Hair follicle dermal papilla cell (primary cell): ENCODE results near the gene PRPF8. TPM values are rescaled to one million over a fixed set of nuclear protein-coding genes. Genes with fewer than 3 reads are reported as not detected.

ENCODE experiments used
- small RNA-seq: library from RNA; depleted of rRNA; stranded (forward); fragments of <200 nt; gene quantifications from one replicate; pipeline ENCODE3, GENCODE V24; 2012
- total RNA-seq: library from RNA; depleted of rRNA; stranded (reverse); fragments of >200 nt; gene quantifications from 2 replicates; pipeline ENCODE4 v1.2.3, GENCODE V29; 2012

PRPF8 gene
- 137 and 162 TPM in 2 replicates for total RNA-seq

DNA sequence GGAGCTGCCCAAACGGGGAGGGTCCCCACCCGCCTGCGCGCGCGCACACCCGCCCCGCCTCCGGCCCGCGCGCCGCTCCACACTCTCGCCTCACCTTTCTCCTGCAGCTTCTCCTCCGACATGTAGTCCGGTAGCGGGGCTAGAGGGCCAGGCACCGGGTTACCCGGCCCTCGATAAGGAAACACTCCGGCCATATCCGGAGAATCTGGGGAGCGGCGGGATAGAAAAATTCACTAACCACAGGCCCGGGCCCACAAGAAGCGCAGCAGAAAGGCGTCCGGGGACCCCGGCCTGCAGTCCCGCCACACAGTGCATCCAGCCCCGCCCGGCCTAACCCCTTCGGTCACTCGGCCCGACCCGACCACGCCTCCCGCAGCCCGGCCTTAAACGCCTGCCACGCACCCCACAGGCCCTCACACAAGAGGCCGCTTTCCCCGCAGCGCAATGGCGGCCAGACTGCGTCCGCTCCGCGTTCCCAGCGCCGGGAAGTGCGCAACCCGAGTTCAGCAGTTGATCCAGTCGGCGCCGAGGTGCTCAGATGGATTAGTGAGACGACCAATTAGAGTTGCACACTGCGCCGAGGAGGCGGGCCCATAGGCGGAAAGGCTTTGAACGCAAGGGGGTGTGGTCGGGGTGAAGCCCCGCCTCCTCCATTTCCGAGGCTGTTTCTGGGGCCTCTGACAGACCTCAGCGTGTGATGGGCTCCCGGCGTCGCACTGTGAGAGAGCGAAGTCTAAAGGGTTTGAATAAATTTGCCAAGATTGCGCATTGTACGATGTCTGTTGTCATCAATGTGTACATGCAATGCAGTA, at the start of gene PRPF8:
Gene PRPF8 (minus strand): TSS at position 490 of the 812 bp plus-strand sequence. CDS start 296 bp downstream, at position 194.

DNA sequence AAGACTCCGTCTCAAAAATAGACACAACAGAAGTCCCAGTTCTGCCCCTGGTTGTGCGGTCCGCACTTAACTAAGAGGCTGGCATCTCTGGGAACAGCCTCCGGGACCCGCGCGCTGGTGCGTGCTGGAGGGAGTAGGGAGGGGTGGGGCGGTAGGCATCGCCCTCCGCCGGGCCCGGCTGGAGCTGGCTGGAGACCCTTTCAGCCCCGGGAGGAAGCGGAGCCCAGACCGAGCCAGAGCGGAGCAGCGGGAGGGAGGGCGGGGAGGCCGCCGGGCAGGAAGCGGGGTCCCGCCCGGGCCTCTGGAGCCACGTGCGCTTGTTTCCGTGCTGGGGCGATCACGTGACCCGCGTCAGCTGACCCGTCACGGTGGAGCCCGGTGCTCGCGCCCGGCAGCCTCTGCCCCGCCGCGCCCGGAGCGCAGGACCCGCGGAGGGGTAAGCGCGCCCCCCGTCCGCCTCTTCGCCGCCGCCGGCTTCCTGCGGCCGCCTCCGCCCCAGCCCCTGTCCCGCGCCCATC, 39.7 kb upstream of the PRPF8 start, which contains the start of gene WDR81:
Gene WDR81 (plus strand): TSS at position 354 of the 518 bp plus-strand sequence. CDS start 256 bp downstream, outside the sequence.

DNA sequence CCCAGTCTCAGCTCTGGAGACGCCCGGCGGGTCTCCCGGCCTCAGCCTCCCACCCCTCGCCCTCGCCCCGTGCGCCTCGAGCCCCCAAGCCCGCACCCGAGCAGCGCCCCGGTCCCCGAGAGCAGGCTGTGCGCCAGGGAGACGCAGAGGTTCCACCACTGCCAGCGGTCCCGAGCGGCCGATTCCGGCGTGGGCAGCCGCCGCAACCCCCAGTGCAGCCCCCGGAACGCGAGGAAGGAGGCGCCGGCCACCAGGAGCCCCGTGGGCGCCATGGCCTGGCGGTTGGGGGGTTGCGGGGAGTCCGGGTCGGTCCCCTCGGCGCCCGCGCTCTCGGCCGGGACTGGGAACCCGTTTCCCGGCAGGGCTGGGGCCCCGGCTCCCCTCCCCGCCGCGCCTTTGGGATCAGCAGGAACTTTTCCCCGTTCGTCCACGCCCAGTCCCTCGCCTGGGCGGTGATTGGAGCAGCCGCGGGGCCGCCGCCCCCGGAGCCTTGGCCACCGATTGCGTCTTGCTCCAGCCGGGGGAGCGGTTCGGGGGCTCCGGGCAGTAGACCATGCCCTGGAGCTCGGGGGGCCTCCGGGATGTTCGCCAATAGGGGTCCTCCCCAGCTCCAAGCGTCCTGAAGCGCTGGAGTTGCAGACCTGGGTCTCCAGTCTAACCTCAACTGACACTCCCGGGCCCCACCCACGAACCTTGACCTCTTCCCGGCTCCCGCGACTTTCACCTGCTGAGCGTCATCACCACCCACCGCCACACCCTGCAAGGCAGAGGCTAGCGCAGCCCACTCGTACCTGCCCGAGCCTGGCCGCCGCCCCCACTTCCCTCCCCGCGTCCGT, 25.5 kb upstream of the PRPF8 start, which contains the start of gene TLCD2:
Gene TLCD2 (minus strand): TSS at position 407 of the 836 bp plus-strand sequence. CDS start 135 bp downstream, at position 272.

DNA sequence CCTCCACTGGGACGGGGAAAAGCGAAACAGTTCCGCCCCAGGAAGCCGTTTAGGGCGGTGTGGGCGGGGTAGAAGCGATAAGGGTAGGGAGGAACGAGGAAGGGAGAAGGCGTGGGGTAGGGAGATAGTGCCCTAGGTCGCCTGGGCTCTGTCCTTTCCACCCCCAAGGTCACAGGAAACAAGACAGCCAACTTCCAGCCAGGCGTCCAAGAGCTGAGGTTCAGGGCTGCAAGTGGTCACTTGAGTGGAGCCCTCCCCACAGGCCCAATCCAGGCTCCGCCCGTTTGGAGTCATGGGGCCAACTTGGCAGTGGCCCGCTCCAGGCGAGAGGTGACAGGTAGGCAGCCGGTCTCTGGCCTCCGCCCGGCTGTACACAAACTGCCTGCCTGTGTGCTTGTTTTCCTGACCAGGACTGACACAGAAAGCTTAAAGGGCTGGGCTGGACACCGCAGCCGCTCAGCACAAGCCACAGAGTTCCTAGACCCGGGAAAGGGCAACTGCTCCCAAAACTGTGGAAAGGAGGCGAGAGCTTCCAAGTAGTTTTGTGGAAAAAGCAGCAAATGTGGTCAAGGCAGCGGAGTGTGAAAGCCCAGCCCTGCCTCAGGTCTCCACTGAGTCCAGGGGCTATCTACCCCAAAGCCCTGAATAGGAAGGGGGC, 34.7 kb downstream of the PRPF8 start, which contains the start of gene RILP:
Gene RILP (minus strand): TSS at position 23 of the 658 bp plus-strand sequence. CDS start 62 bp downstream, outside the sequence.

DNA sequence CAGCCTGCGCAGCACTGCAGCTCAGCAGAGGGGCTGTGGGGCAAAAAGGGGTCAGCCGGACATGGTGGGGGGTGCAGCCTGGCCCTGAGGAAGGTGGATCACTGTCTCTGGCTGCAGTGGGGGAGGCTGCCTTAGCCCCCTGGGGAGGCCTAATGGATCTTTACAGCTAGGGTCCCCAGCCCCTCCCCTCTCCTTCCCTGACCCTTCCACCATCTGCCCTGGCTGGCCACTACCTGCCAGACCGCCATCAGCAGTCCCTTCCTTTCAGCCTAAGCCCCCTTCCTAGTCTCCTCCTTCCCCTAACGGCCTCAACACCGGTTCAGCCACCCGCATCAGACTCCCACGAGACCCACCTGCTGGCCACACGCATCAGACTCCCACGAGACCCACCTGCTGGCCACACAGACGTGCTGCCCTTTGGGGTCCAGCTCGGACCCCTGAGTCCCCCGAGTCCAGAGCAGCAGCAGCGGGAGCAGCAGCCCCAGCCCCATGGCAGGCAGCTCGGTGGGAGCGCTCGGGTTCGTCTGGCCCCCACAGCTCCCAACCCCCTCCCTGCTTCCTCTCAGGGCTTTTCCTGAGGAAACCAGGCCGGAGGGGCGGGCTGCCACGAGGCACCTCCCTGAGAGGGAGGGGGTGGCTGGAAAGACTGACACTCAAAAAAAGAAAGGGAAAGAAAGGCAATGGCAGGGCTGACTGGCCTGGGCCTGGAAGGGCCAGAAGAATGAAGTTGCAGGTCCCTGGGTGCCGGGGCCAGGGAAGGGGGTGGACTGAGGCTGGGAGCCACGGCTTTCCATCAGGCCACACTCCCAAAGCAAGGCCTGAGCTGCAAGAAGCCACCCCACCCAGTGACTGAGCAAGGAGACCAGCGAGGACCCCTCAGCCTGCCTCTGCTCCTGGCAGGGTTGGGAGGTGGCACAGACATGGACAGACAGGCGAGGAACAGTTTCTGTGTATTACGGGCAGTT, 39.2 kb downstream of the PRPF8 start, which contains the start of gene SCARF1:
Gene SCARF1 (minus strand): TSS at position 526 of the 965 bp plus-strand sequence. CDS start 35 bp downstream, at position 491.

DNA sequence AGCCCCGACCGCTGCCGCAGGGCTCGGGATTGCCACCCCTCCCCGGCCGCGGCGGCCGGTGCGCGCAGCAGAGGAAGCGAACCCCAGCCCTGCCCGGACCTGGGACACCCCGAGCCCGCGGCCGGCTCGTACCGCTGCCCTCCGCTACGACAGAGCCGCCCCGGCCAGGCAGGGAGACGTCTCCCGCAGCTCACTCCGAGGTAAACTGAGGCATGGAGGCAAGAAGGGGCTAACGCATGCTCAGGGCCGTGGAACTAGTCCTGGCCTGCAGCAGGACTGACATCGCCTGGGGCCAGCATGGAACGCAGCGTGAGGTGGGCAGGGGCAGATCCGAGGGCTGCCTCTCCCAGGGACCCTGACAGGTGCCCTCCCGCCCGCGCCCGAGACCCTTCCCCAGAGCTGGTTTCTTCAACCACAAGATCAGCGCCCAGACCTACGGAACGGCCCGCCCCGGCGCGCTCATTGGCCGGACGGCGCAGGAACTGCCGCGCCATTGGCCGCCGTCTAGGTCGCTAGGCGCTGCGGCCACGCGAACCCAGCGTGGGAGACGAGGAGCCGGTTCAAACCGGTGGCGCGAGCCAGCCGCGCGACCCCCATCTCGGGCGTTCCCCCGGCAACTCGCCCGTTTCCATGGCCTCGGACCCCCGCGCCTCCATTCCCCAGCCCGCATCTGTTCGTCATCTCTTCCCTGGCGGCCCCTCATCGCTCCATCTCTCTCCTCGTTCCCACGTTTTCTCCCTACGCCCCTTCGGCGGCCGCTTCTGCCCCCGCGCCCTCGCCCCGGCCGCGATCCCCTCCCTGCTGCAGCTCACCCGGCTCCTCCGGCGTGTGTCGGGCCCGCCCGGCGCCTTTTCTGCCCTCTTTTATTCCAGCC, 56.4 kb downstream of the PRPF8 start, which contains the start of gene SLC43A2:
Gene SLC43A2 (minus strand): TSS at position 853 of the 874 bp plus-strand sequence. CDS start 960 bp downstream, outside the sequence.

Small RNA genes within 50 kb of the gene (small RNA-seq; reads per million reads assigned to genes)
- not detected for gene RN7SL105P

Other genes with a start within 250 kb of the PRPF8 start
- gene CRK, start 228.6 kb downstream of the PRPF8 start, total RNA-seq = 100 and 125 TPM in 2 replicates
- gene MYO1C, start 192.2 kb downstream of the PRPF8 start, total RNA-seq = 335 and 338 TPM in 2 replicates
- 50.2 and 55.8 TPM in 2 replicates for gene INPP5K, start 168.3 kb downstream of the PRPF8 start, total RNA-seq
- gene PITPNA, start 122.1 kb downstream of the PRPF8 start, total RNA-seq = 23.2 and 25.6 TPM in 2 replicates
- 6.0 and 8.5 TPM in 2 replicates for gene SLC43A2, start 56.0 kb downstream of the PRPF8 start, total RNA-seq
- 0.49 and 0.61 TPM in 2 replicates for gene SCARF1, start 39.1 kb downstream of the PRPF8 start, total RNA-seq
- gene RILP, start 35.0 kb downstream of the PRPF8 start, total RNA-seq = 3.7 and 6.3 TPM in 2 replicates
- gene TLCD2, start 25.5 kb upstream of the PRPF8 start, total RNA-seq = 5.2 and 5.7 TPM in 2 replicates
- gene WDR81, start 39.8 kb upstream of the PRPF8 start, total RNA-seq = 35.8 and 39.6 TPM in 2 replicates
- gene SERPINF2, start 58.0 kb upstream of the PRPF8 start, total RNA-seq = under 0.01 TPM in 1 of 2 replicates, not detected in the other
- 106 and 148 TPM in 2 replicates for gene SERPINF1, start 77.2 kb upstream of the PRPF8 start, total RNA-seq
- gene SMYD4, start 145.0 kb upstream of the PRPF8 start, total RNA-seq = 7.7 and 8.4 TPM in 2 replicates
- 10.1 and 11.7 TPM in 2 replicates for gene RPA1, start 145.1 kb upstream of the PRPF8 start, total RNA-seq